Large intestine (tissue), 3 donors: ENCODE measurements around the gene STK25. TPM values are rescaled to one million over a fixed set of nuclear protein-coding genes. Genes with fewer than 3 reads are reported as not detected.

Experiments used
- DNase-seq, 2 donors: peaks; one replicate each; pipeline versions ENCODE4 v3.0.0 to v3.0.0-alpha.2; 2013
- H3K27ac ChIP-seq: one replicate; pipeline ENCODE4 v1.5.1; 2013; ENCODE audit warnings: low read length
- H3K27me3 ChIP-seq: 2 replicates; pipeline ENCODE4 v1.6.1; 2013; ENCODE audit warnings: low read length; ENCODE audit not compliant: control insufficient read depth, insufficient read depth
- H3K36me3 ChIP-seq: 2 replicates; pipeline ENCODE4 v1.6.1; 2013; ENCODE audit warnings: low read length; ENCODE audit not compliant: control insufficient read depth, insufficient read depth
- H3K4me1 ChIP-seq: one replicate; pipeline ENCODE4 v1.6.1; 2013; ENCODE audit warnings: low read length; ENCODE audit not compliant: control insufficient read depth, insufficient read depth
- H3K4me3 ChIP-seq: one replicate; pipeline ENCODE4 v1.5.1; 2013; ENCODE audit warnings: low read length
- H3K9me3 ChIP-seq: one replicate; pipeline ENCODE4 v1.6.1; 2013; ENCODE audit warnings: mild to moderate bottlenecking, low read depth, low read length, moderate library complexity; ENCODE audit not compliant: control insufficient read depth
- WGBS: methylation state at CpG from one replicate; pipeline ENCODE4 v1.1.5; 2013; ENCODE audit warnings: low lambda C conversion rate; ENCODE audit not compliant: insufficient coverage; 5-methylcytosine and 5-hydroxymethylcytosine counted together
- polyA plus RNA-seq: library from polyadenylated mRNA; unstranded; fragments of 120-200 nt; gene quantifications from one replicate; pipeline ENCODE4 v1.2.1, GENCODE V29; 2013

Gene STK25
- polyA plus RNA-seq, 1 donor: 135 TPM

DNA sequence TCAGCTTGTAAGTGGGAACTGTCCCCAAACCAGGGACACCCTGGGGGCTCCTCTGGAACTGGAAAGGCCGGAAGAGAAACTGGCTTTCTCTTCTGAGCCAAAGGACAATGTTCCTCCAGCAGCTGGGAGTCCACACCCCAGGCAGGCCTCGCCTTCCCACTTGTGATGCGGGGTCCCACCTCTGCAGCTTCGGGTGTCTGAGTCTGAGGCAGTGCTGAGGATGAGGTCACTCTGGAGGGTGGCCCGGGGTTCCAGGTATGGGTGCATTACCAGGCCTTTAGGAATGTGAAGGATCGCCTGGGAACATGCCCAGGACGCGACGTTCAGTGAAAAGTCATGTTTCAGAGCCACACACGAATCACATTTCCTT lies 32.0 kb upstream of the STK25 start:
- H3K4me3 ChIP-seq: no peak overlapping the region
- H3K9me3 ChIP-seq: peaks cover 8% of the 10 kb centered on the region
- WGBS: no CpG with 5 or more reads among the region's 10 CpGs
- H3K27me3 ChIP-seq: peaks cover 37% of the 10 kb centered on the region
- no peak overlapping the region for H3K27ac ChIP-seq
- H3K4me1 ChIP-seq: peaks cover 5% of the 10 kb centered on the region
- no peak for DNase-seq
- no peaks in the 10 kb centered on the region for H3K36me3 ChIP-seq

DNA sequence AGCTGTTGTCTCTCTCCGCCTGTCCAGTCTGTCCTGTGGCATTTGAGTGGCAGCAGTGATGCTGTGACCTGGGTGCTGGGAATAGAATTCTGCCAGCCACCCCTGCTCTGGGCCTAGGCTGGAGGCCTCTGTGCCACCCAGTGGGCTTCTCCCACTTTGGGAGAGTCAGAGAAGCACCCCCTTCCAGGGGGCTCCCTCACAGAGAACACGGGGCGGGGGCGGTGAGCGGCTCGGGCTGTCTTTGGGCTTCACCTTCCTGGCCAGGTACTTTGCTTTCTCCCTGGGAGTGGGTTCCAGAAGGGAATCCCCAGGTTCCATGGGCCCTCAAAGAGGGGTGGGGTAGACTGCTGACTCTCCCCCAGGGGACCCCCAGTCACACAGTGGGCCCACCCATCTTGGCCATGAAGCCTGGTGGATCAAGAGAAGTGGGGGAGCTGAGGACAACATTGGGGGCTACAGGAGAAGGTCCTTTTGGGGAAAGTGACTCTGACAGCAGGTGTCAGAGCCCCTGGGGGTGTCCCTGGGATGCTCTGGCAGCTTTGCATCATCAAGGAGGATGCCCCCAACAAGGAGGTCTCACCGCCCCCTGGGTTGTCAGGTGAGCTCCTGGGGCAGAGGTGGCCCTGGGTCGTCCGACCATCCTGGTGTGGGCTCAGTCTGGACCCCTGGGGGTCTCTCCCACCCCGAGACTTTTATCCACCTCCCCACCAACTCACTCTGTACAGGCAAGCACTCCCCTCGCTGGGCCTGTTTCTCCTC lies 31.4 kb upstream of the STK25 start:
- DNase-seq: no peak
- peaks cover 5% of the 10 kb centered on the region for H3K4me1 ChIP-seq
- no peaks in the 10 kb centered on the region for H3K36me3 ChIP-seq
- WGBS: no CpG with 5 or more reads among the region's 11 CpGs
- H3K4me3 ChIP-seq: no peak overlapping the region
- H3K27ac ChIP-seq: no peak overlapping the region
- peaks cover 32% of the 10 kb centered on the region for H3K27me3 ChIP-seq
- H3K9me3 ChIP-seq: peaks cover 8% of the 10 kb centered on the region

DNA sequence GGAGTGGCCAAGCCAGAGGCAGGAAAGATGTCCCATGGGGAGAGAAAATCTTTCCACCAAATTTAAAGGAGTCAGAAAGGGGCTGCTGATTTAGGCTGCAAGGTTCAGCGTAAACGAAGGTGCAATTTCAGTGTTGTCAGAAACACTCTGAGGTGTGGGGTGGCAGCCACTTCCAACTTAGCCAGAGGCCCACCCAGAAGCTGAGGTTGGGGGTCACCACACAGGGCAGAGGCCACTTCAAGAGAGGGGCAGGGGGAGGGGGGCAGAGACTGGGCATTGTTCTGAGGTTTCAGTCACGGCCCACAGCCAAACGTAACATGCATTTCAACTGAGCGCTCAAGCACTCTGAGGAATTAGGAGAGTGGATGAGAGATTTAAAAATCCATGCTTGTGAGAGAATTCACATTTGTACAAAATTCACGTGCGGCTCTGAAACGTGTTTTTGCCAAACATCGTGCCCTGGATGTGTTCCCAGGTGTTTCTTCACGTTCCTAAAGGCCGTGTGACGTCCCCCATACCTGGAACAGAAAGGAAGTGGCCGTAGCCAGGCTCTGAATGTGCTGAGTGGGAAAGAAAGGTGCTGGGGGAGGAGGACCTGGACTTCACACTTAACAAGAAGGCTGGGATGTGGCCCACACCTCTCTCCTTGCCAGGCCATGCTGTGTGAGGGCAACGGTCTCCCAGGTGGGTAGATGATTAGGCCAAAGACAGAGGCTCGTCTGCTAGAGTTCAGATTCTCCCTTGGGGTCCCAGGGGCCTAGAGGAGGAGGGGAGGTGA lies 30.6 kb upstream of the STK25 start:
- WGBS: no CpG with 5 or more reads among the region's 15 CpGs

DNA sequence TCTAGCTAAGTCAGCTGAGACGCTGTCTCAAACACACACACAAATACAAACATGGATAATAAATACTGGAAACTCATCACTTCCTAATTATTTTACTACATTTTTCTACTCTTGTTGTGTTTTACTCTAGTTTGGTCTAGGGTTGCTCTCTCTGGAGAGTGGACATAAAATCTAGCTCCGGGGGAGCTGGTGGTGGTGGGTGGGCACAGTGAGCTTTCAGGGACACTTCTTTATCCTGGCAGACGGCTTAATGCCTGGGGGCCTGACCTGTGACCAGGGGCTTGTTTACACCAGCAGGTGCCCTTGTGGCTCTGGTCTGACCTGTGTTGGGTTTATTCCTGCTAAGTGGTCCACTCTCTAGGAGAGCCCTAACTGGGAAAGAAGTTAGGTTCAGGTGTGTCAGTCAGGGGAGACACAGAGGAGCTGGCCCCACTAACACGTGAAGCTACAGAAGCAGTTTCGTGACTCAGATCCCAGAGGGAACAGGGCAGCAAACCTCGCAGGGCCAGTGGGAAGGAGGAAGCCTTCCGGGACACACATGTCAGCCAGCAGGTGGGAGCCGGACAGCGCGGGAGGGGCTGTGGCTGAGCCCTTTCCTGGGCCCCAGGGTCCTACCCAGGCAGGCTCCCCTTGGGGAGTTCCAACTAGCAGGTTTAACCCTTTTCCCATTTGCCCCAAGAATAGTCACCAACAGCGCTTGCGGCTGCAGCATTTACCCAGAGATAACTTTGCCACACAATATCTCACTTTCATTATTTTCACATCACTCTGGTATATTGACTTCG lies 27.7 kb upstream of the STK25 start:
- Histone ChIP-seq H3K27ac (no peak overlapping the region), H3K36me3 (no peaks in the 10 kb centered on the region), H3K4me1 (no peaks in the 10 kb centered on the region), H3K9me3 (peaks cover under 1% of the 10 kb centered on the region), H3K4me3 (no peak overlapping the region), H3K27me3 (peaks cover 10% of the 10 kb centered on the region)
- WGBS: 81% methylated on average over 3 of the region's 13 CpGs
- no peak for DNase-seq

More for the DNA sequence above, 30.6 kb upstream of the STK25 start:
- H3K4me1 ChIP-seq: peaks cover 5% of the 10 kb centered on the region
- no peak for DNase-seq
- H3K9me3 ChIP-seq: peaks cover 8% of the 10 kb centered on the region
- no peak overlapping the region for H3K27ac ChIP-seq
- peaks cover 28% of the 10 kb centered on the region for H3K27me3 ChIP-seq
- H3K4me3 ChIP-seq: no peak overlapping the region
- no peaks in the 10 kb centered on the region for H3K36me3 ChIP-seq

DNA sequence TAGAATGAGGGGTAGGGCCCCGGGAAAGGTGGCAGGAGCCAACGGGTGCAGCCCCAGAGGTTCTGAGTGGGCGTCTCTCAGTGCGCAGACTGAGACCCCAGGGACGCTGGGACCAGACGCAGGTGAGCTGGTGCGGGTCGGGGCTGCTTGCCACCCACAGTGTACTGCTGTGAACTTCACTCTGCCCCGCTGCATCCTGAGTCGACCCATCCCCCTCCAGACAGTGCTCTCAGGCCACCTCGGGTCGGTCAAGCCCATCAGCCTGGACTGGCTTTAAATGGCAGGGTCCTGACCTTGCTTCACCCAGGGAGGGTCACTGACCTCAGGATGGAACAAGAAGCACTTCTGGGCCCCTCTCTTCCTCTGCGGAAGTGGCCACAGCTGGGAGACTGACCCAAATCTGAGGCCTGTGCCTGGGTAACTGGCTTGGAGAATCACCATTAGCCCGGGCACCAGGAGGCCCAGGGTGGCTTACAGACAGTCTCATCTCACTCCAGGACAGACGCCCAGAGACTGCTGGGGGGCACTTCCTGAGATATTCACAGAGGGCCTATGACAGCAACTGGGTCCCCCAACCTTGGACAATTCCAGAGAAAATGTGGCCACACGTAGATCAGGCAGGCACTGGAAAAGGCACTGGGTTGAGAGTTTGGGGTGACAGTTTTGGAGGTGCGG lies 26.5 kb upstream of the STK25 start:
- Histone ChIP-seq H3K27ac (no peak overlapping the region), H3K27me3 (peaks cover 3% of the 10 kb centered on the region), H3K9me3 (no peaks in the 10 kb centered on the region), H3K36me3 (no peaks in the 10 kb centered on the region), H3K4me1 (no peaks in the 10 kb centered on the region), H3K4me3 (no peak overlapping the region)
- WGBS: no CpG with 5 or more reads among the region's 17 CpGs
- no peak for DNase-seq

DNA sequence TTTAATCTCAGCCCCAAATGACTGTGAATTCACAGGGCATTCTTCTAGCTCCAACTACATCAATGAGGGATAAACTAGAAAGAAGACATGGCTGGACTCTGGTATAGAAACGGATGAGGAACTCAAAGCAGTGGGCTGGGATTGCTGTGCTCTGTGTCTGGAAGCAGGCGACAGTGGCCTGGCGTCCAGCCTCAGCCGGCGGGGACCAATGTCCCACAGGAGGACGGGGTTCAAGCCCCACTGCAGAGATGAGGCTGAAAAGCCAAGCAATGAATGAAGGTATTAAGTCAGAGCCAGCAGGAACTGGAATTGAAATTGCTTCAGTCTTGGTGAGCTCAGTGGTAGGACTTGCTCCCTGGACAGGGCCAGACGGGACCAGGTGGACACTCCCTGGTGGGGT lies 25.9 kb upstream of the STK25 start:
- no CpG with 5 or more reads among the region's 7 CpGs for WGBS
- Histone ChIP-seq H3K27me3 (peaks cover 3% of the 10 kb centered on the region), H3K4me3 (no peak overlapping the region), H3K4me1 (no peaks in the 10 kb centered on the region), H3K27ac (no peak overlapping the region), H3K36me3 (no peaks in the 10 kb centered on the region), H3K9me3 (no peaks in the 10 kb centered on the region)
- no peak for DNase-seq

DNA sequence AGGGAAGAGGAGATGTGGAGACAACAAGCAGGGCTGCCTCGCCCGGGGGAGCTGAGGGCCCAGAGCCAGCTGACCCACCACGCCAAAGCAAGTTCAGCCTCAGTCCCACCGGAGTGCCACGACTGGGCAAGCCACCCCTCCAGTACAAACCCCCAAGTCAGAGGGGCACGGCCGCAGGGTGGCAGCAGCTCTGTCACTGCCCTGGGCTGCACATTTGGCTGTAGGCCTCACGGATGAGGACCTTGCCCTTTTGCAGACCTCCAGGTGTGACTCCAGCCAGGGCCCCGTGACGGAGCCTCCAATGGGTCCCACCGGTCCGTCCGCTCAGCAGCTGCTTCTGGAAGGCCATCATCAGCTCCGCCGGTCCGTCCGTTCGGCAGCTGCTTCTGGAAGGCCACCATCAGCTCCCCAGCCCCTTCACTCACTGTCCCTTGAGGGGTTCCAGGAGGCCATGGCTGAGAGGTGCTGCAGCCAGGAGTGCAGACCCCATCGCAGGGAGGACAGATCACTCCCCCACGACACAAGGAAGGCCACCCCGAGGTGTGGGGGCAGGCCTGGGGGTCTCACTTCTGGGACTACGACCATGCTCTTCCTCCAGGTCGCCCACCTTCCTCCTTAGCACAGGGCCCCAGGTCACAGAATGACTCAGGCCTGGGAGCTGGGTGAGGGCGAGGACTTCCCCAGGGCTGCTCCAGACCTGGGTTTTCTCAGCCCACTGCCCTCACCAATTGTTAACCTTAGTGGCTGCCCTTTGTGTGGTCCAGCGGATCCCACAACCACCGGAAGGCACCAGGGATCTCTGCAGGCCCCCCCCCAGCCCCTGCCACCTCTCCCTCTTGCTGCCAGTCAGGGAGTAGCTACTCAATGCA lies 24.6 kb upstream of the STK25 start:
- Histone ChIP-seq H3K4me3 (no peak overlapping the region), H3K9me3 (no peaks in the 10 kb centered on the region), H3K36me3 (no peaks in the 10 kb centered on the region), H3K27me3 (peaks cover 3% of the 10 kb centered on the region), H3K4me1 (no peaks in the 10 kb centered on the region), H3K27ac (no peak overlapping the region)
- no CpG with 5 or more reads among the region's 26 CpGs for WGBS
- no peak for DNase-seq

DNA sequence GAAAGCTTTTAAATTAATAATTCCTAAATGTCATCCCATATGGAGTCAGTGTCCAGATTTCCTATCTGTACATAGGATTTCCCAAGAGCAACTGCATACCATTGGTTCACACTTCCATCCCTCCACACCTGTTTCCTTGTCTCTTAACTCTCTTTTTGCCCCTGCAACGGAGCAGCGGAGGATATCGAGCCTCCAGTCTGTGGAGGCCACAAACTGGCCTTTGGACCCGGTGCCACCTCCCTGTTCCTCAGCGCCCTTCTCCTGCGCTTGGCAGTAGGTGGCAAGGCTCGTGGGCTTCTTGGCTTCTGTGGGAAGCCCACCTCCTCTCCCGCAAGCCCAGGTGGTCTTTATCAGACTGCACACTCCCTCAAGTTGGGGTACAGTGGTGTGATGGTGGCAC lies 23.8 kb upstream of the STK25 start:
- no CpG with 5 or more reads among the region's 8 CpGs for WGBS
- H3K27me3 ChIP-seq: peaks cover 3% of the 10 kb centered on the region
- no peak overlapping the region for H3K4me3 ChIP-seq
- no peaks in the 10 kb centered on the region for H3K36me3 ChIP-seq
- no peak overlapping the region for H3K27ac ChIP-seq
- H3K4me1 ChIP-seq: no peaks in the 10 kb centered on the region
- no peaks in the 10 kb centered on the region for H3K9me3 ChIP-seq
- no peak for DNase-seq

DNA sequence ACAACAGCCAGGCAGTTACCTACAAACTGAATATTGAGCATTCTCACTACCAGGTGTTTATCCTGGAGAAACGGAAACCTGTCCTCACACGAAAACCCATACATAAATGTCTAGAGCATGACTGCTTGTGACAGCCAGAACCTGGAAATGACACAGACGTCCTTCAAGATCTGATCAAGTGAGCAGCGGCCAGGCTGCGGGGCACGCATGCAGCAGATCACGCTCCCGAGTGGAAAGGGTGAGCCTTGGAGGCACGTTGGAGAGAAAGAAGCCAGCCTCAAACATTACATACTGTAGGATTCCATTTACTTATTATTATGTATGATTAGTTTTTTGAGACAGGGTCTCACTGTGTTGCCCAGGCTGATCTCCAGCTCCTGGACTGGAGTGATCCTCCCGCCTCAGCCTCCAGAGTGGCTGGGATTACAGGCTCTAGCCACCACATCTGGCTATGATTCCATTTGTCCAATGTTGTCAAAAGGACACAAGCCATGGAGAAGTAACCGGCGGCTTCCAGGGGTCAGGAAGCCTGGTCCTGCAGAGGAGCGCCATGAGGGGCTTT lies 22.9 kb upstream of the STK25 start:
- no peaks in the 10 kb centered on the region for H3K4me1 ChIP-seq
- H3K9me3 ChIP-seq: no peaks in the 10 kb centered on the region
- H3K27ac ChIP-seq: no peak overlapping the region
- H3K36me3 ChIP-seq: no peaks in the 10 kb centered on the region
- H3K4me3 ChIP-seq: no peak overlapping the region
- WGBS: 100% methylated on average over 1 of the region's 13 CpGs
- DNase-seq: no peak
- peaks cover 3% of the 10 kb centered on the region for H3K27me3 ChIP-seq
